ENCODE results near the gene NCL. TPM values are rescaled to one million over a fixed set of nuclear protein-coding genes. Genes with fewer than 3 reads are reported as not detected.
A peak's percentile ranks its signal among the peaks of the same experiment; 100 is the strongest.

The NCL gene
- total and polyA plus RNA-seq, 2 of the 13 experiments (the other 11 are each of a cell fraction or from before 2014, with no cell fraction given): 105 to 779 TPM

DNA sequence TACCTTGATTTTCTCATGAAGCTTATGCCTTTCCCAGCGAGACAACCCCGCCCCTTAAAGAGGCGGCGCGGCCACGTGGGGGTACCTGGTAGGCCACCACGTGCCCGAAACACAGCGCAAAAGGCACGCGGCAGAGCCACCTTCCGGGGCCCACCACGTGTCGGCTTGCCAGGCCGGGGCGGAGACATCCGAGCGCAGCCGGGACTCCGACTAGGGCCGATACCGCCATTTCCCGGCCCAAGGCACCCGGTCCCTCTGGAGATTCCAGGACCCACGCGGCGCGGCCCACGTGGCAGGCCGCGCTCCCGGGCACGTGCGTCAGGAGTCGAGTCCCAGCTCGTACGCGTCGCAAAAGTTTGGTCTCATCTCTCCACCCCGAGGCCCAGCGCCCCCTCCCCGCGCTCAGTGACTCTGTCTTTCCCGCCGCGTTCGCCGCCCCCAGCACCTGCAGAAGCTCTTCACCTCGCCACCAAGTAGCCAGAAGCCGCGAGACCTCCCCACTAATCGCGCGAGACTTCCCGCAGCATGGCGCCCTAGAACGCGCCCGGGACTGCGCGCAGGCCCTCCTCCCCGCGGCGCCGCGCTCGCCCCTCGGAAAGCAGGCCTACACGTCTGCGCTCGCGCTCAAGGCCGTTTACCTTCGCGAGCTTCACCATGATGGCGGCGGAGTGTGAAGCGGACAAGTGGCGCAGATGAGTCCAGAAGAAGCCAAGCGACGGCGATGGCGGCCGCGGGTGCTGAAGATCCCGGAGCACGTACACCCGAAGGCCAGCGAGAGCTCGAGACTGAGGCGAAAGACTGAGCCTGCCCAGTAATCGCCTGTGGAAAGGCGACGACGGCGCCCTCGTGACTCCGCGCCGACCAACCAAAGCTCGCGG lies at the start of gene NCL (continued):
- TF ChIP-seq, protein P1, sequence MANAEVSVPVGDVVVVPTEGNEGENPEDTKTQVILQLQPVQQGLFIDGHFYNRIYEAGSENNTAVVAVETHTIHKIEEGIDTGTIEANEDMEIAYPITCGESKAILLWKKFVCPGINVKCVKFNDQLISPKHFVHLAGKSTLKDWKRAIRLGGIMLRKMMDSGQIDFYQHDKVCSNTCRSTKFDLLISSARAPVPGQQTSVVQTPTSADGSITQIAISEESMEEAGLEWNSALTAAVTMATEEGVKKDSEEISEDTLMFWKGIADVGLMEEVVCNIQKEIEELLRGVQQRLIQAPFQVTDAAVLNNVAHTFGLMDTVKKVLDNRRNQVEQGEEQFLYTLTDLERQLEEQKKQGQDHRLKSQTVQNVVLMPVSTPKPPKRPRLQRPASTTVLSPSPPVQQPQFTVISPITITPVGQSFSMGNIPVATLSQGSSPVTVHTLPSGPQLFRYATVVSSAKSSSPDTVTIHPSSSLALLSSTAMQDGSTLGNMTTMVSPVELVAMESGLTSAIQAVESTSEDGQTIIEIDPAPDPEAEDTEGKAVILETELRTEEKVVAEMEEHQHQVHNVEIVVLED (CRISPR knock-in tag; IDR thresholded peaks at IDR 0.05; ENCODE audit: borderline replicate concordance): peak; percentile 91
- TF ChIP-seq ZNF879 (CRISPR knock-in tag; IDR thresholded peaks at IDR 0.05) (peak; percentile 98), CBFB (CRISPR knock-in tag; IDR thresholded peaks at IDR 0.05) (peak; percentile 85), SALL1 (CRISPR knock-in tag; IDR thresholded peaks at IDR 0.05) (peak; percentile 79), ZNF510 (CRISPR knock-in tag; IDR thresholded peaks at IDR 0.05; ENCODE audit: low read depth) (peak; percentile 87), KMT2A (CRISPR knock-in tag; IDR thresholded peaks at IDR 0.05) (peak; percentile 69), NFYC (CRISPR knock-in tag; IDR thresholded peaks at IDR 0.05) (peak; percentile 95), SRF (IDR thresholded peaks at IDR 0.05; ENCODE audit: low read depth, low read length) (no peak), NR2F2 (IDR thresholded peaks at IDR 0.05; ENCODE audit: borderline replicate concordance, low read depth) (no peak), EEA1 (CRISPR knock-in tag; IDR thresholded peaks at IDR 0.05; ENCODE audit: borderline replicate concordance) (peak; percentile 87; the same call in 1 of the 2 replicates), JUND (CRISPR knock-in tag; IDR thresholded peaks at IDR 0.05) (peak; percentile 35), SETDB1 (CRISPR knock-in tag; IDR thresholded peaks at IDR 0.05; ENCODE audit: borderline replicate concordance) (peak; percentile 77; the same call in 1 of the 2 replicates), ZFX (CRISPR knock-in tag; IDR thresholded peaks at IDR 0.05; ENCODE audit: low read depth) (peak; percentile 100), CBX2 (IDR thresholded peaks at IDR 0.05; ENCODE audit: low read depth, low read length) (no peak), CBX2 (CRISPR knock-in tag; IDR thresholded peaks at IDR 0.05; ENCODE audit: low read depth) (peak; percentile 85; the same call in 1 of the 2 replicates), MYC (CRISPR knock-in tag; IDR thresholded peaks at IDR 0.05; ENCODE audit: borderline replicate concordance) (peak; percentile 99), WIZ (CRISPR knock-in tag; IDR thresholded peaks at IDR 0.05) (no peak; the same call in 1 of the 2 replicates)
- TF ChIP-seq, protein P2, sequence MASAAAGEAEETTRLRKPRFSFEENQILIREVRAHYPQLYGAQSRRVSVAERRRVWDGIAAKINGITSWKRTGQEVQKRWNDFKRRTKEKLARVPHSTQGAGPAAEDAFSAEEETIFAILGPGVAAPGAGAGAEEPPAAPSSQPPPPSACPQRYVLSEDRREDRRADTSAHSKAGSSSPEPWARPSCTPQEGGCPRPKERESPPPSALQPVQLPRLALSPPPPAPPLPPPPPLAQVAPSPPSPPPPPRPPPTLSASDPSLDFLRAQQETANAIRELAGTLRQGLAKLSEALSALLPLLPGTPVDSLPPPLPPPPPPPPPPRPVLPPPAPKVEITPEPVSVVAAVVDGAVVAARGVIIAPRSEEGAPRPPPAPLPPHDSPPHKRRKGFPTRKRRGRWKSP (CRISPR knock-in tag; IDR thresholded peaks at IDR 0.05): peak; percentile 89
- TF ChIP-seq, protein P3, sequence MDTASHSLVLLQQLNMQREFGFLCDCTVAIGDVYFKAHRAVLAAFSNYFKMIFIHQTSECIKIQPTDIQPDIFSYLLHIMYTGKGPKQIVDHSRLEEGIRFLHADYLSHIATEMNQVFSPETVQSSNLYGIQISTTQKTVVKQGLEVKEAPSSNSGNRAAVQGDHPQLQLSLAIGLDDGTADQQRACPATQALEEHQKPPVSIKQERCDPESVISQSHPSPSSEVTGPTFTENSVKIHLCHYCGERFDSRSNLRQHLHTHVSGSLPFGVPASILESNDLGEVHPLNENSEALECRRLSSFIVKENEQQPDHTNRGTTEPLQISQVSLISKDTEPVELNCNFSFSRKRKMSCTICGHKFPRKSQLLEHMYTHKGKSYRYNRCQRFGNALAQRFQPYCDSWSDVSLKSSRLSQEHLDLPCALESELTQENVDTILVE (CRISPR knock-in tag; IDR thresholded peaks at IDR 0.05): peak; percentile 89; the same call in 1 of the 2 replicates
- TF ChIP-seq, protein P4, sequence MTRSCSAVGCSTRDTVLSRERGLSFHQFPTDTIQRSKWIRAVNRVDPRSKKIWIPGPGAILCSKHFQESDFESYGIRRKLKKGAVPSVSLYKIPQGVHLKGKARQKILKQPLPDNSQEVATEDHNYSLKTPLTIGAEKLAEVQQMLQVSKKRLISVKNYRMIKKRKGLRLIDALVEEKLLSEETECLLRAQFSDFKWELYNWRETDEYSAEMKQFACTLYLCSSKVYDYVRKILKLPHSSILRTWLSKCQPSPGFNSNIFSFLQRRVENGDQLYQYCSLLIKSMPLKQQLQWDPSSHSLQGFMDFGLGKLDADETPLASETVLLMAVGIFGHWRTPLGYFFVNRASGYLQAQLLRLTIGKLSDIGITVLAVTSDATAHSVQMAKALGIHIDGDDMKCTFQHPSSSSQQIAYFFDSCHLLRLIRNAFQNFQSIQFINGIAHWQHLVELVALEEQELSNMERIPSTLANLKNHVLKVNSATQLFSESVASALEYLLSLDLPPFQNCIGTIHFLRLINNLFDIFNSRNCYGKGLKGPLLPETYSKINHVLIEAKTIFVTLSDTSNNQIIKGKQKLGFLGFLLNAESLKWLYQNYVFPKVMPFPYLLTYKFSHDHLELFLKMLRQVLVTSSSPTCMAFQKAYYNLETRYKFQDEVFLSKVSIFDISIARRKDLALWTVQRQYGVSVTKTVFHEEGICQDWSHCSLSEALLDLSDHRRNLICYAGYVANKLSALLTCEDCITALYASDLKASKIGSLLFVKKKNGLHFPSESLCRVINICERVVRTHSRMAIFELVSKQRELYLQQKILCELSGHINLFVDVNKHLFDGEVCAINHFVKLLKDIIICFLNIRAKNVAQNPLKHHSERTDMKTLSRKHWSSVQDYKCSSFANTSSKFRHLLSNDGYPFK (CRISPR knock-in tag; IDR thresholded peaks at IDR 0.05; ENCODE audit: borderline replicate concordance): peak; percentile 94
- TF ChIP-seq, protein P5, sequence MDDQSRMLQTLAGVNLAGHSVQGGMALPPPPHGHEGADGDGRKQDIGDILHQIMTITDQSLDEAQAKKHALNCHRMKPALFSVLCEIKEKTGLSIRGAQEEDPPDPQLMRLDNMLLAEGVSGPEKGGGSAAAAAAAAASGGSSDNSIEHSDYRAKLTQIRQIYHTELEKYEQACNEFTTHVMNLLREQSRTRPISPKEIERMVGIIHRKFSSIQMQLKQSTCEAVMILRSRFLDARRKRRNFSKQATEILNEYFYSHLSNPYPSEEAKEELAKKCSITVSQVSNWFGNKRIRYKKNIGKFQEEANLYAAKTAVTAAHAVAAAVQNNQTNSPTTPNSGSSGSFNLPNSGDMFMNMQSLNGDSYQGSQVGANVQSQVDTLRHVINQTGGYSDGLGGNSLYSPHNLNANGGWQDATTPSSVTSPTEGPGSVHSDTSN (CRISPR knock-in tag; IDR thresholded peaks at IDR 0.05; ENCODE audit: borderline replicate concordance): peak; percentile 16

Data from HepG2 (cell line).